SK-N-SH (cell line): ENCODE data around the gene PROC. TPM values are rescaled to one million over a fixed set of nuclear protein-coding genes. Genes with fewer than 3 reads are reported as not detected.

ENCODE experiments used
- CTCF ChIA-PET: fragments of 300-600, 350-600 bp; formaldehyde crosslinking; extraction: SDS; loops from one replicate; lab custom pipeline; 2021; lab: Yijun Ruan, JAX
- POLR2A ChIA-PET: fragments of 350-600 bp; sonication (Branson Sonifier 250); formaldehyde crosslinking; extraction: SDS; loops from one replicate; lab custom pipeline; 2020; ENCODE audit warnings: antibody characterized with exemption, inconsistent platforms; lab: Yijun Ruan, JAX
- DNase-seq: peaks from one replicate; pipeline ENCODE4 v3.0.0; 2012
- H2AFZ ChIP-seq: fragments of 200-600 bp; sonication (generic); 2 replicates; pipeline ENCODE4 v1.8.1; 2016; ENCODE audit warnings: antibody characterized with exemption, mild to moderate bottlenecking, low read depth
- H3F3A ChIP-seq: fragments of 200-600 bp; sonication (generic); replicated peaks from 2 replicates; pipeline ENCODE3; 2016; ENCODE audit warnings: antibody characterized with exemption, mild to moderate bottlenecking; ENCODE audit not compliant: insufficient read depth
- H3K27ac ChIP-seq, 2 experiments: fragments of 200-500 bp in 1 of 2; fragments of 200-600 bp in 1 of 2; sonication (Bioruptor generic) in 1 of 2; sonication (generic), shearing (Covaris generic) in 1 of 2; 2 replicates each; pipeline versions ENCODE4 v1.5.1 to v1.6.1; 2014 to 2016; ENCODE audit warnings: low read depth in 2 of 2, inconsistent platforms in 1 of 2, low read length in 1 of 2, mild to moderate bottlenecking in 1 of 2, mixed read lengths in 1 of 2
- H3K27me3 ChIP-seq: fragments of 200-600 bp; sonication (generic), shearing (Covaris generic); 2 replicates; pipeline ENCODE4 v1.6.1; 2016; ENCODE audit warnings: mixed run types; ENCODE audit not compliant: insufficient read depth
- H3K36me3 ChIP-seq, 2 experiments: fragments of 200-500 bp in 1 of 2; fragments of 200-600 bp in 1 of 2; sonication (Bioruptor generic) in 1 of 2; sonication (generic) in 1 of 2; replicated peaks in 1 of 2; 2 replicates each; pipeline versions ENCODE3 to v1.5.1; 2014 to 2016; ENCODE audit warnings: low read length in 1 of 2, mild to moderate bottlenecking in 1 of 2; ENCODE audit not compliant: insufficient read depth in 2 of 2, control insufficient read depth in 1 of 2
- H3K4me1 ChIP-seq, 2 experiments: fragments of 200-500 bp in 1 of 2; fragments of 200-600 bp in 1 of 2; sonication (Bioruptor generic) in 1 of 2; sonication (generic), shearing (Covaris generic) in 1 of 2; 2 replicates each; pipeline versions ENCODE4 v1.5.1 to v1.6.1; 2014 to 2016; ENCODE audit warnings: low read depth in 1 of 2, low read length in 1 of 2, mixed run types in 1 of 2; ENCODE audit not compliant: insufficient read depth in 2 of 2, control insufficient read depth in 1 of 2
- H3K4me2 ChIP-seq: fragments of 200-600 bp; sonication (generic), shearing (Covaris generic); 2 replicates; pipeline ENCODE4 v1.6.1; 2017; ENCODE audit warnings: mixed run types
- H3K4me3 ChIP-seq, 2 experiments: fragments of 200-500 bp in 1 of 2; fragments of 200-600 bp in 1 of 2; sonication (Bioruptor generic) in 1 of 2; sonication (generic), shearing (Covaris generic) in 1 of 2; 2 replicates each; pipeline versions ENCODE4 v1.5.1 to v1.8.1; 2014 to 2016; ENCODE audit warnings: low read depth in 2 of 2, inconsistent platforms in 1 of 2, low read length in 1 of 2, mild to moderate bottlenecking in 1 of 2, mixed read lengths in 1 of 2, moderate library complexity in 1 of 2
- H3K79me2 ChIP-seq: fragments of 200-600 bp; sonication (generic); 2 replicates; pipeline ENCODE4 v1.8.1; 2017; ENCODE audit warnings: mild to moderate bottlenecking; ENCODE audit not compliant: insufficient read depth
- H3K9ac ChIP-seq: fragments of 200-600 bp; sonication (generic); 2 replicates; pipeline ENCODE4 v1.6.1; 2017; ENCODE audit warnings: mixed run types
- H3K9me2 ChIP-seq: fragments of 200-600 bp; sonication (generic); 2 replicates; pipeline ENCODE4 v1.6.1; 2017; ENCODE audit warnings: mixed run types
- H3K9me3 ChIP-seq: fragments of 200-600 bp; sonication (generic); 2 replicates; pipeline ENCODE4 v1.6.1; 2017; ENCODE audit warnings: mixed run types, mild to moderate bottlenecking, moderate library complexity
- H4K20me1 ChIP-seq: fragments of 200-600 bp; sonication (generic); 2 replicates; pipeline ENCODE4 v1.6.1; 2017; ENCODE audit warnings: mild to moderate bottlenecking, mixed run types; ENCODE audit not compliant: insufficient read depth
- CHD2 ChIP-seq: fragments of 150-350 bp; IDR thresholded peaks from 2 replicates; pipeline ENCODE4 v1.6.1; 2018; ENCODE audit warnings: low read length; ENCODE audit not compliant: partially characterized antibody
- EP300 ChIP-seq, 2 experiments: IDR thresholded peaks; 2 replicates each; pipeline versions ENCODE4 v1.4.0 to v1.6.1; 2012; ENCODE audit warnings: borderline replicate concordance in 1 of 2, low read depth in 1 of 2, low read length in 1 of 2
- EZH2phosphoT487 ChIP-seq: fragments of 200-600 bp; sonication (generic); IDR thresholded peaks from 2 replicates; pipeline ENCODE4 v1.6.1; 2017; ENCODE audit warnings: low read depth, mixed run types, mild to moderate bottlenecking, antibody characterized with exemption, moderate library complexity, borderline replicate concordance
- FOXJ3 ChIP-seq: sonication (generic); formaldehyde crosslinking; IDR thresholded peaks from 2 replicates; pipeline ENCODE4 v1.5.1; 2020; ENCODE audit warnings: mild to moderate bottlenecking, missing genetic modification reagents
- GATA2 ChIP-seq: sonication (generic); formaldehyde crosslinking; IDR thresholded peaks from 2 replicates; pipeline ENCODE4 v1.5.0; 2020; ENCODE audit warnings: mild to moderate bottlenecking, missing genetic modification reagents
- NFIC ChIP-seq: IDR thresholded peaks from 2 replicates; pipeline ENCODE4 v1.4.0; 2012; ENCODE audit warnings: borderline replicate concordance
- NRF1 ChIP-seq: IDR thresholded peaks from 2 replicates; pipeline ENCODE4 v1.6.1; 2012; ENCODE audit warnings: low read depth, mild to moderate bottlenecking, low read length
- PBX3 ChIP-seq: IDR thresholded peaks from 2 replicates; pipeline ENCODE4; 2012
- RAD21 ChIP-seq: IDR thresholded peaks from 2 replicates; pipeline ENCODE4 v1.6.1; 2012; ENCODE audit warnings: mild to moderate bottlenecking, low read length
- RFX5 ChIP-seq: IDR thresholded peaks from 2 replicates; pipeline ENCODE4 v1.6.1; 2012; ENCODE audit warnings: mild to moderate bottlenecking, improper control_type of control experiment, low read length
- TAF1 ChIP-seq: IDR thresholded peaks from 2 replicates; pipeline ENCODE4 v1.6.1; 2012; ENCODE audit warnings: low read depth, mild to moderate bottlenecking, low read length, moderate library complexity, borderline replicate concordance
- TCF12 ChIP-seq: IDR thresholded peaks from 2 replicates; pipeline ENCODE4 v1.4.0; 2012
- ZBTB33 ChIP-seq: IDR thresholded peaks from 2 replicates; pipeline ENCODE4 v1.4.0; 2012; ENCODE audit warnings: low read depth, borderline replicate concordance
- WGBS: methylation state at CpG from one replicate; pipeline ENCODE4 v1.1.6; 2017; ENCODE audit warnings: low lambda C conversion rate; 5-methylcytosine and 5-hydroxymethylcytosine counted together
- polyA plus RNA-seq, 3 experiments: library from polyadenylated mRNA; depleted of rRNA; stranded (reverse); fragments of >200 nt; gene quantifications; 2 replicates each; pipeline ENCODE4 v1.2.3, GENCODE V29; 2012
- TF ChIP-seq, protein P1 (sequence below): fragments of 200-600 bp; sonication (generic); IDR thresholded peaks from 2 replicates; pipeline ENCODE4 v1.6.1; 2017; ENCODE audit warnings: antibody characterized with exemption, mild to moderate bottlenecking, moderate library complexity
- TF ChIP-seq, protein P2 (sequence below): IDR thresholded peaks from 2 replicates; pipeline ENCODE4 v1.4.0; 2012; ENCODE audit warnings: low read depth, borderline replicate concordance
- TF ChIP-seq, protein P3 (sequence below): IDR thresholded peaks from 2 replicates; pipeline ENCODE4 v1.4.0; 2012; ENCODE audit warnings: low read depth

The PROC gene
- 0.06 and 0.10 TPM in 2 replicates for polyA plus RNA-seq (2012; rRNA removed)
- 0.06 and 0.22 TPM in 2 replicates for polyA plus RNA-seq (2012; cell fraction: cytosol; rRNA removed)
- polyA plus RNA-seq (2012; cell fraction: nucleus; rRNA removed), result 0.31 and 0.33 TPM in 2 replicates

DNA sequence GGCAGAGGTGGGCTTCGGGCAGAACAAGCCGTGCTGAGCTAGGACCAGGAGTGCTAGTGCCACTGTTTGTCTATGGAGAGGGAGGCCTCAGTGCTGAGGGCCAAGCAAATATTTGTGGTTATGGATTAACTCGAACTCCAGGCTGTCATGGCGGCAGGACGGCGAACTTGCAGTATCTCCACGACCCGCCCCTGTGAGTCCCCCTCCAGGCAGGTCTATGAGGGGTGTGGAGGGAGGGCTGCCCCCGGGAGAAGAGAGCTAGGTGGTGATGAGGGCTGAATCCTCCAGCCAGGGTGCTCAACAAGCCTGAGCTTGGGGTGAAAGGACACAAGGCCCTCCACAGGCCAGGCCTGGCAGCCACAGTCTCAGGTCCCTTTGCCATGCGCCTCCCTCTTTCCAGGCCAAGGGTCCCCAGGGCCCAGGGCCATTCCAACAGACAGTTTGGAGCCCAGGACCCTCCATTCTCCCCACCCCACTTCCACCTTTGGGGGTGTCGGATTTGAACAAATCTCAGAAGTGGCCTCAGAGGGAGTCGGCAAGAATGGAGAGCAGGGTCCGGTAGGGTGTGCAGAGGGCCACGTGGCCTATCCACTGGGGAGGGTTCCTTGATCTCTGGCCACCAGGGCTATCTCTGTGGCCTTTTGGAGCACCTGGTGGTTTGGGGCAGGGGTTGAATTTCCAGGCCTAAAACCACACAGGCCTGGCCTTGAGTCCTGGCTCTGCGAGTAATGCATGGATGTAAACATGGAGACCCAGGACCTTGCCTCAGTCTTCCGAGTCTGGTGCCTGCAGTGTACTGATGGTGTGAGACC, at the start of gene PROC:
TSS of gene PROC (plus strand) at position 128 of the 812 bp plus-strand sequence. CDS start 1,516 bp downstream, outside the sequence.
- Histone ChIP-seq H3K27ac (no peak within 1 kb of the TSS), H3K4me2 (no peak within 1 kb of the TSS), H3K79me2 (no peaks in the 10 kb centered on the region), H3K9ac (no peak within 1 kb of the TSS), H3K9me2 (no peaks in the 10 kb centered on the region), H3K9me3 (no peaks in the 10 kb centered on the region), H3K27me3 (no peaks in the 10 kb centered on the region), H3K4me3 (no peak within 1 kb of the TSS), H2AFZ (no peak within 1 kb of the TSS), H3K36me3 (no peaks in the 10 kb centered on the region), H3K4me1 (peaks cover 8 to 18% of the 10 kb centered on the region in 2 experiments; a peak in 3 of 4 replicates), H4K20me1 (no peaks in the 10 kb centered on the region), H3F3A (peaks cover 9% of the 10 kb centered on the region)
- 90% methylated on average over 14 of the region's 16 CpGs for WGBS
- ChIA-PET POLR2A (no interaction called here), CTCF (interaction anchor here (0.7 kb wide), 1 partner anchor 10 kb away, joined by 3 read pairs; no protein-coding TSS in a partner anchor)
- TF ChIP-seq RAD21 (no peak), TAF1 (no peak), EZH2phosphoT487 (no peak), RFX5 (no peak), TCF12 (no peak), CHD2 (no peak), FOXJ3 (CRISPR knock-in tag) (no peak), NRF1 (no peak), GATA2 (CRISPR knock-in tag) (no peak), EP300 (IDR thresholded peaks at IDR 0.05; ENCODE audit: borderline replicate concordance in 1 of 2, low read depth in 1 of 2, low read length in 1 of 2) (no peak), NFIC (no peak), PBX3 (no peak), ZBTB33 (no peak)
- TF ChIP-seq, protein P1, sequence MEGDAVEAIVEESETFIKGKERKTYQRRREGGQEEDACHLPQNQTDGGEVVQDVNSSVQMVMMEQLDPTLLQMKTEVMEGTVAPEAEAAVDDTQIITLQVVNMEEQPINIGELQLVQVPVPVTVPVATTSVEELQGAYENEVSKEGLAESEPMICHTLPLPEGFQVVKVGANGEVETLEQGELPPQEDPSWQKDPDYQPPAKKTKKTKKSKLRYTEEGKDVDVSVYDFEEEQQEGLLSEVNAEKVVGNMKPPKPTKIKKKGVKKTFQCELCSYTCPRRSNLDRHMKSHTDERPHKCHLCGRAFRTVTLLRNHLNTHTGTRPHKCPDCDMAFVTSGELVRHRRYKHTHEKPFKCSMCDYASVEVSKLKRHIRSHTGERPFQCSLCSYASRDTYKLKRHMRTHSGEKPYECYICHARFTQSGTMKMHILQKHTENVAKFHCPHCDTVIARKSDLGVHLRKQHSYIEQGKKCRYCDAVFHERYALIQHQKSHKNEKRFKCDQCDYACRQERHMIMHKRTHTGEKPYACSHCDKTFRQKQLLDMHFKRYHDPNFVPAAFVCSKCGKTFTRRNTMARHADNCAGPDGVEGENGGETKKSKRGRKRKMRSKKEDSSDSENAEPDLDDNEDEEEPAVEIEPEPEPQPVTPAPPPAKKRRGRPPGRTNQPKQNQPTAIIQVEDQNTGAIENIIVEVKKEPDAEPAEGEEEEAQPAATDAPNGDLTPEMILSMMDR, result no peak
- TF ChIP-seq, protein P2, sequence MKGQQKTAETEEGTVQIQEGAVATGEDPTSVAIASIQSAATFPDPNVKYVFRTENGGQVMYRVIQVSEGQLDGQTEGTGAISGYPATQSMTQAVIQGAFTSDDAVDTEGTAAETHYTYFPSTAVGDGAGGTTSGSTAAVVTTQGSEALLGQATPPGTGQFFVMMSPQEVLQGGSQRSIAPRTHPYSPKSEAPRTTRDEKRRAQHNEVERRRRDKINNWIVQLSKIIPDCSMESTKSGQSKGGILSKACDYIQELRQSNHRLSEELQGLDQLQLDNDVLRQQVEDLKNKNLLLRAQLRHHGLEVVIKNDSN, result no peak
- TF ChIP-seq, protein P3, sequence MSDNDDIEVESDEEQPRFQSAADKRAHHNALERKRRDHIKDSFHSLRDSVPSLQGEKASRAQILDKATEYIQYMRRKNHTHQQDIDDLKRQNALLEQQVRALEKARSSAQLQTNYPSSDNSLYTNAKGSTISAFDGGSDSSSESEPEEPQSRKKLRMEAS, result no peak
- no peak for DNase-seq
